Activated naive CD4-positive, alpha-beta T cell treated with anti-CD3 and anti-CD28 coated beads, Interleukin-2, amount 50 U/mL, for 72 hours (primary cell): ENCODE results near the gene LGALS7B. TPM values are rescaled to one million over a fixed set of nuclear protein-coding genes. Genes with fewer than 3 reads are reported as not detected.
A peak's percentile ranks its signal among the peaks of the same experiment; 100 is the strongest.
"Not testable (repeated sequence)": the region's sequence is repeated elsewhere in the genome, so short reads cannot be mapped to it uniquely, and the experiment has no call there.

Source experiments
- ATAC-seq, 2 donors: fragments of 150-1000 bp; cut with Tn5 transposase; 2 replicates each; pipeline ENCODE4 v1.10.0; 2021; ENCODE audit warnings: mild to moderate bottlenecking in 2 of 2, moderate library complexity in 2 of 2
- DNase-seq, 2 donors: peaks; one replicate each; pipeline ENCODE4 v3.0.0; 2021 to 2022; ENCODE audit warnings: low spot score in 2 of 2
- H3K27ac Mint-ChIP-seq, 2 donors: one replicate each; pipeline ENCODE4 v1.8.0; 2022; ENCODE audit warnings: mild to moderate bottlenecking in 2 of 2, mixed read lengths in 2 of 2
- H3K36me3 Mint-ChIP-seq, 2 donors: one replicate each; pipeline ENCODE4 v1.8.0; 2022; ENCODE audit warnings: mixed read lengths in 2 of 2
- H3K9me3 Mint-ChIP-seq, 2 donors: one replicate each; pipeline ENCODE4 v1.8.0; 2022; ENCODE audit warnings: mixed read lengths in 2 of 2
- total RNA-seq, 2 donors: library from RNA; stranded (reverse); gene quantifications; one replicate each; pipeline ENCODE4 v1.2.3, GENCODE V29; 2022

LGALS7B gene
- total RNA-seq, 2 donors from 2014 or later: not detected

GRCh38 chr19:38786572-38787265, 2.3 kb upstream of the LGALS7B start:
- H3K27ac Mint-ChIP-seq: peak overlapping the region in 1 of 2 donors; percentile 61
- no peaks in the 10 kb centered on the region for H3K9me3 Mint-ChIP-seq
- DNase-seq: no peak

GRCh38 chr19:38790507-38791403, 1.8 kb downstream of the LGALS7B start:
- H3K36me3 Mint-ChIP-seq, ATAC-seq, DNase-seq, H3K27ac Mint-ChIP-seq, H3K9me3 Mint-ChIP-seq: not testable (repeated sequence)

More at GRCh38 chr19:38786572-38787265, 2.3 kb upstream of the LGALS7B start:
- no peak for ATAC-seq
- H3K36me3 Mint-ChIP-seq: no peaks in the 10 kb centered on the region

DNA sequence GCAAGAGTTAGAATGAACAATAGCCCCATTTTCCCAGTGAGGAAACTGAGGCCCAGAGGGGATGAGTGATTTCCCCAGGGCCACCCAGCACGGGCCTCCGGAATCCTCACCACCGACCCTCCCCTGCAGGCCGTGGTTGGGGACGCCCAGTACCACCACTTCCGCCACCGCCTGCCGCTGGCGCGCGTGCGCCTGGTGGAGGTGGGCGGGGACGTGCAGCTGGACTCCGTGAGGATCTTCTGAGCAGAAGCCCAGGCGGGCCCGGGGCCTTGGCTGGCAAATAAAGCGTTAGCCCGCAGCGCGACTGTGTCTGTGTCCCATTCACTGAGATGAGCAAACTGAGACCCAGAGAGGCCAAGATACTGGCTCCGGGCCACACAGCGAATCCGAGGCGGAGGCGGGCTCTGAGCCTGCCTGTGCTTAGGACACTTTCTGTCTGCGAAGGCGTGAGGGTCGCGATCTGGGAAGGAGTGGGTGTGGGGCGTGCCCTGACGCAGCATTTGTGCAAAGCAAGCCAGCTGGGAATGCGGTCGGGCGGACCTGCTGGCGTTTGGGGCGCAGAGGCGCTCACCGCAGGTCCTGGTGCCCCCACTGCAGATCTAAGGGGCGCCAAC, 2.6 kb downstream of the LGALS7B start:
- DNase-seq, H3K36me3 Mint-ChIP-seq, H3K27ac Mint-ChIP-seq, H3K9me3 Mint-ChIP-seq: not testable (repeated sequence)
- peak; percentile 95 to 96 for ATAC-seq

- no peak overlapping the region for H3K27ac Mint-ChIP-seq
- ATAC-seq (peak; percentile 26 to 37), DNase-seq (peak in 1 of 2 donors; percentile 54)
- H3K36me3 Mint-ChIP-seq: no peaks in the 10 kb centered on the region
- H3K9me3 Mint-ChIP-seq: peaks cover 0 to 4% of the 10 kb centered on the region in 2 donors
Measured at GRCh38 chr19:38792250-38793111, 3.5 kb downstream of the LGALS7B start.

DNA sequence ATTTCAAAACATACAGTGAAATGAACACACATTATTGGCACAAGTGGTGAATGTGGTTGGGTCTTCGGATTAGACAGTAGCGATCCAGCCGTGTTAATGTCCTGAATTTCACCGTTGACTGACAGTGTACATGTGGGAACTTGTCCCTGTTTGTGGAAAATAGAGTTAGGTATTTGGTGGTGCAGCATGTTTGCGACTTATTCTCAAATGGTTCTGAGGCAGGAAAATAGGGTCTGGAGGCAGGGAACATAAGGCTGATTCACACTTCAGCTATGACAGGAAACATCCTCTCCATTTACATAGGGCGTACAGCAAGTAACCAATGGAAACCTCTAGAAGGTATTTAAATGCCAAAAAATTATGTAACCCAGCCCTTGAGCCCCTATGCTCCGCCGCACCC, 4.2 kb downstream of the LGALS7B start:
- ATAC-seq: no peak

GRCh38 chr19:38793671-38794070, 4.7 kb downstream of the LGALS7B start:
- Mint-ChIP-seq H3K36me3 (no peaks in the 10 kb centered on the region), H3K9me3 (peaks cover 0 to 4% of the 10 kb centered on the region in 2 donors), H3K27ac (no peak overlapping the region)
- DNase-seq (no peak), ATAC-seq (no peak)

More for the DNA sequence above, 4.2 kb downstream of the LGALS7B start:
- Mint-ChIP-seq H3K9me3 (peaks cover 0 to 4% of the 10 kb centered on the region in 2 donors), H3K36me3 (no peaks in the 10 kb centered on the region), H3K27ac (no peak overlapping the region)
- no peak for DNase-seq

- Mint-ChIP-seq H3K36me3 (no peaks in the 10 kb centered on the region), H3K9me3 (peaks cover 0 to 4% of the 10 kb centered on the region in 2 donors), H3K27ac (no peak overlapping the region)
- no peak for ATAC-seq
- no peak for DNase-seq
Measured at GRCh38 chr19:38795549-38795948, 6.5 kb downstream of the LGALS7B start.

DNA sequence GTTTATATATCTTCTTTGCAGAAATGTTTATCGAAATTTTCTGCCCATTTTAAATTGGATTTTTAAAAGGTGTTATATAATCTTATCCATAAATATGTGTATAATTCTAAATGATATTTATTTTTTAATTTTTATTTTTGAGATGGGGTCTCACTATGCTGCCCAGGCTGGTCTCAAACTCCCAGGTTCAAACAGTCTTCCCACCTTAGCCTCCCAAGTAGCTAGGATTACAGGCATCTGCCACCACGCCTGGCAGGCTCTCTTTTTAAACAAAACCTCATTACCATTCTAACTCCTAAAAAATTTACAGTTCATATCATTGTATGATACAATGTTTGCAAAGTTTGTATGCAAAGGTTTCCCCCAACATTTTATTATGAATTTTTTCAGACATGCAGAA, 7.2 kb downstream of the LGALS7B start:
- DNase-seq (no peak), ATAC-seq (no peak)
- H3K9me3 Mint-ChIP-seq: peaks cover 0 to 4% of the 10 kb centered on the region in 2 donors
- no peaks in the 10 kb centered on the region for H3K36me3 Mint-ChIP-seq
- no peak overlapping the region for H3K27ac Mint-ChIP-seq

- ATAC-seq, H3K27ac Mint-ChIP-seq: not testable (repeated sequence)
Measured at GRCh38 chr19:38797781-38798180, 8.8 kb downstream of the LGALS7B start.

GRCh38 chr19:38799104-38799503, 10.1 kb downstream of the LGALS7B start:
- DNase-seq (no peak), ATAC-seq (no peak)
- H3K9me3 Mint-ChIP-seq: peaks cover 0 to under 1% of the 10 kb centered on the region in 2 donors
- no peaks in the 10 kb centered on the region for H3K36me3 Mint-ChIP-seq
- H3K27ac Mint-ChIP-seq: no peak overlapping the region

More at GRCh38 chr19:38797781-38798180, 8.8 kb downstream of the LGALS7B start:
- not testable (repeated sequence) for DNase-seq, H3K9me3 Mint-ChIP-seq, H3K36me3 Mint-ChIP-seq

DNA sequence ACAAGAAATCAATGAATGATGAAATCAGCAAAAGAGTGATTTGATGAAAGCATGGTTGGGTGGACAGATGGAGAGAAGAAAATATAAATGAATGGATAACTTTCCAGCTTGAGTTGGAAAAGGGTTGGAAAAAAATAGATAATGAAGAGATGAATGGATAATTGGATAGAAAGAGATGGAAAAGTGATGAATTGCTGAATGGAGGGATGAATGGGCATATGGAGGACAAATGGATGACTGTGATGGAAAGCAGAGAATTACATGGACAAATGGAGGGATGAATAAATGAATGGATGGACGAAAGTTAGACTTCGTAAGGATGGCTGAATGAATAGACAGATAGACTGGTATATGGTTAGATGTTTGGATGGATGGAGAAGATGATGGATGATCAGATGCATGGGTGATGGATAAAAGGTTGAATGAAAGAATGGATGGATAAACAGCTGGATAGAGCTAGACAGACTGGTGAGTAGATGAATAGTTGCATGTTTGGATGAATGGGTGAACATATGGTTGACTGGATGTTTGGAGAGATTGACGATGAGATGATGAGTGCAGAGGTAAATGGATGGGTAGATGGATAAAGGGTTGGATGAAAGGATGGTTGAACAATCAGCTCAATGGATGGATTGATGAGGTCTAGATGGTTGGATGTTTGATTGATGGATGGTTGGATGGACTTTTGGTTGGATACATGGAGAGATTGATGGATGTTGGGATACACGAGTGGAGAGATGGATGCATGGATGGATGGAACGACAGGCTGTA, 11.8 kb downstream of the LGALS7B start:
- DNase-seq (no peak), ATAC-seq (no peak)
- no peaks in the 10 kb centered on the region for H3K36me3 Mint-ChIP-seq
- no peak overlapping the region for H3K27ac Mint-ChIP-seq
- H3K9me3 Mint-ChIP-seq: no peaks in the 10 kb centered on the region

- no peaks in the 10 kb centered on the region for H3K9me3 Mint-ChIP-seq
- no peak for ATAC-seq
Measured at GRCh38 chr19:38801359-38802095, 12.5 kb downstream of the LGALS7B start.

GRCh38 chr19:38803543-38803942, 14.5 kb downstream of the LGALS7B start:
- Mint-ChIP-seq H3K27ac (no peak overlapping the region), H3K9me3 (no peaks in the 10 kb centered on the region), H3K36me3 (no peaks in the 10 kb centered on the region)
- ATAC-seq (no peak), DNase-seq (no peak)

More at GRCh38 chr19:38801359-38802095, 12.5 kb downstream of the LGALS7B start:
- no peak for DNase-seq
- H3K27ac Mint-ChIP-seq: no peak overlapping the region
- H3K36me3 Mint-ChIP-seq: no peaks in the 10 kb centered on the region

GRCh38 chr19:38805180-38805579, 16.2 kb downstream of the LGALS7B start:
- ATAC-seq: peak in 1 of 2 donors; percentile 55
- DNase-seq: no peak
- Mint-ChIP-seq H3K9me3 (no peaks in the 10 kb centered on the region), H3K27ac (peak overlapping the region; percentile 82), H3K36me3 (no peaks in the 10 kb centered on the region)

DNA sequence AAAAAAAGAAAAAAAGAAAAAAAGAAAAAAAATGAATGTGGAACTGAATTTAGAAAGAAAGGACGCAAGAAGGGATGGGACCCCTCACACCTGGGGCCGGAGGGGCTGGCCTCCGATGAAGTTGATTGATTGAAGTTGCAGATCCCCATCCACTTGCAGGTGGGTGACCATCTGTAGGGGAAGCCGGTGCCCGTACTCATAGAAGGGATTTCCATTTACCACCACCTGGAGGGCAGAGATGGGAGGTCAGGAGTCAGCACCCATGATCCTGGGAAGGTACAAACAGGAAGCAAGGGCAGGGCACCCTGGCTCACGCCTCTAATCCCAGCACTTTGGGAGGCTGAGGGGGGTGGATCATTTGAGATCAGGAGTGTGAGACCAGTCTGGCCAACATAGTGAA, 17.4 kb downstream of the LGALS7B start:
- Mint-ChIP-seq H3K9me3 (no peaks in the 10 kb centered on the region), H3K27ac (no peak overlapping the region), H3K36me3 (no peaks in the 10 kb centered on the region)
- ATAC-seq: no peak
- DNase-seq: no peak
